DMS 273 treated with DMSO at 0.1 percent for 48 hours (cell line): ENCODE data around the gene LOXL3.
"Not testable (repeated sequence)": the region's sequence is repeated elsewhere in the genome, so short reads cannot be mapped to it uniquely, and the experiment has no call there.

Experiments
- DNase-seq: peaks from one replicate; lab custom pipeline; 2025; lab: John Stamatoyannopoulos, UW

LOXL3 gene

GRCh38 chr2:74572178-74572925 is 18.6 kb upstream of the LOXL3 start:
- no peak for DNase-seq

GRCh38 chr2:74571058-74571457 is 17.3 kb upstream of the LOXL3 start:
- DNase-seq = no peak

- DNase-seq = no peak
These were observed 15.9 kb upstream of the LOXL3 start for GRCh38 chr2:74569686-74570085.

- no peak for DNase-seq
These were observed 14.1 kb upstream of the LOXL3 start for GRCh38 chr2:74567881-74568280.

DNA sequence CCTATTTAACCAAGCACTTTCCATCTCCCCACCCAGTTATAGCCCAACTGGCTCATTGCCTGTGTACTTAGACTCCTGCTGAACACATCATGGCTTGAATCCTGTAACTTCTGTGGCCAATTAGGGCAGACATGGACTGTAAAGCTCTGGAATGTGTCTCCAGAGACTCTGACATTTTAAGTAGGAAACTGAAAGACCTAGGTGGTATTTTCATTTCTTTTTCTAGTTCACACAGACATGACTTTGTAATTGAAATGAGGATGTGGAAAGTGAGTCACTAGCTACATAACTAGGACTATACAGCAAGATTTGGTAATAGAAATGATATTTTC is 13.0 kb upstream of the LOXL3 start:
- no peak for DNase-seq

DNA sequence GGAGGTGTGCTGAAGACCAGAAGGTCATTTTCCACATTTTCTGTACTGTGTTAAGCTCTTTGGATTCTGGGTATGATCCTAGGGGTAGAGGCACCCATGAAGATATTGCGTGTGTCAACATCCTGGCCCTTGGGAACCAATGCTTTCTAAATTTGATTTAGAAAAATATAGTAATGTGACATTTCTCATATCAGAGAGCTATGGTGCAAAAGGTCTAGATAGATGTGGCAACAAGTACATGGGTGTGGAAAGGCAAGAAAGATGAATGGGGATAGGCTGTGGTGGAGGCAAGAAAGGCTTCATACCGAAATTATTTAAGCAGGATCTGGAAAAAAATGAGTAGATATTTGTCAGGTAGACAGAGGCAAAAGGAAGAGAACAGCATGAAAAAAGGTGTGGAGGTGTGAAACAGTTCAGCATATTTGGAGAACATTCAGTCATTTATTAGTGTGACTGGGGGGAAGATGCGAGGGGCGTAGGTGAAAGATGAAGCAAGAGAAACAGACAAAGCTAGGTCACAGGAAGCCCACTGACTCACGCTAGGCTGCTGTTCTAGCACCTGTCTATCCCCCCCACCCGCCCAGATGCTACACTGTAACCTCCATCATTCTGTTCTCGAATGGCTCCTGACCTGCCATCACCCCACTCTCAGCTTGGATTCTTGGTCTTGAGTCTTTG is 12.5 kb upstream of the LOXL3 start:
- no peak for DNase-seq

DNA sequence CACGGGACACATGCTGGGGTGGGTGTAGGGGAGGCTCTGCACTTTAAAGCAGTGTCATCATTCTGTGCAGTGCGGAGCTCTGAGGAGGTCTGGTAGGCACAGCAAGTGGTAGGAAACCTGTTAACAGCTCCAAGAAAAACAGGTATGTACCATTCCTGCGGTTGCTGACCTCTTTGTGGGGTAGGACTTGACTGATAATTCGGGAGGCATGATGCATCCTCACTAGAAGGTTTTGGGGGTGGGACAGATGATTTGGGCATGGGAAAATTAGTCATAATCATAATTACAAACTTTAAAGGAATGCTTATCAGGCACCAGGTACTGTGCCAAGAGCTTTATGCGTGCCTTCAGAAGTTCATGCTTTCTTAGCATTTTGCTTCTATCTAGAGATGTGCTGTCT is 10.5 kb upstream of the LOXL3 start:
- no peak for DNase-seq

GRCh38 chr2:74562126-74562775 is 8.5 kb upstream of the LOXL3 start:
- no peak for DNase-seq

DNA sequence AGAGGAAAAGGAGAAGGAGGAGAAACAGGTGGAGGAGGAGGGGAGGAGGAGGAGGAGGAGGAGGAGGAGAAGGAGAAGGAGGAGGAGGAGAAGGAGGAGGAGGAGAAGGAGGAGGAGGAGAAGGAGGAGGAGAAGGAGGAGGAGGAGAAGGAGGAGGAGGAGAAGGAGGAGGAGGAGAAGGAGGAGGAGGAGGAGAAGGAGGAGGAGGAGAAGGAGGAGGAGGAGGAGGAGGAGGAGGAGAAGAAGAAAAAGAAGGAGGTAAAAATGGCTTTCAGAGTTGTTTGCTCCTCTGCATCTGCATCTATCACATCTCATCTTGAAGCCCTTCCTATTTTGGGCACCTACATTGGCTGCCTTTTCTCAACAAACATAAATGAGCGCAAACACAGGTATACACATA is 7.3 kb upstream of the LOXL3 start:
- DNase-seq = not testable (repeated sequence)

DNA sequence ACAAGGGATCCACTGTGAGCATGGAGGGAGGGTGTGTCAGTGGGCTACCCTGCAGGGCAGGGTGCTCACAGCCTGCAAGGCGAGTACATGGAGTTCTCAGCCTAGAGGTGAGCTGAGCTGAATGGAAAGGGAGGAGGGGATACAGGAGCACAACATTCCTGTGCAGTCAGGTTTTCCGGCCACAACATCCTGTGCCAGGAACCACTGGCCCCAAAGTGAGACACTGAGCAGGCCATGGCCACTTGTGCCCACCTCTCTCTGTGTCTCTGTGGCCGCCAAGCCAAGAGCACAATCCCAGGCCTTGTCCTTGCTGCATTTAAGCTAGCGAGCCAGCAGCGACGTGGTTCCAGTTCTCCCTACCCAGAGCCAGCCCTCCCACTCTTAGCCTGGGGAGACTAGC is 6.8 kb upstream of the LOXL3 start:
- no peak for DNase-seq

DNA sequence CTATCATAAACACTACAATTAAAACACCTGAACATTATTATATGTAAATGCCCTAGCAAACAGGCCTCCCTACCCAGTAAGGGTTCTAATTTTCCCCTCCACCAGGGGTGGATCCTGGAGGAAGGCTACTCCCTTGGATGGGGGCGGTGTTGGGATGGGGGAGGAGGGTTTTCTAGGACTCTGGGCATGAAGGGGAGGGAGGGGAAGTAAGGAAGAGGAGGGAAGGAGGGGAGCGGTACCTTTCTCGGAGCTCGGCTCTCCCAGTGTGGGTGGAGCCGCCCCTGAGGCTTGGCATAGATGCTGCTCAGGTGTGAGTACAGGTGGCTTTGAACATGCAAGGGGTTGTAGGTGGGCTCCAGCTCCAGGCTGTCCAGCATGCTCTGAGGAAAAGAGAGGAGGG is 6.2 kb upstream of the LOXL3 start:
- no peak for DNase-seq

DNA sequence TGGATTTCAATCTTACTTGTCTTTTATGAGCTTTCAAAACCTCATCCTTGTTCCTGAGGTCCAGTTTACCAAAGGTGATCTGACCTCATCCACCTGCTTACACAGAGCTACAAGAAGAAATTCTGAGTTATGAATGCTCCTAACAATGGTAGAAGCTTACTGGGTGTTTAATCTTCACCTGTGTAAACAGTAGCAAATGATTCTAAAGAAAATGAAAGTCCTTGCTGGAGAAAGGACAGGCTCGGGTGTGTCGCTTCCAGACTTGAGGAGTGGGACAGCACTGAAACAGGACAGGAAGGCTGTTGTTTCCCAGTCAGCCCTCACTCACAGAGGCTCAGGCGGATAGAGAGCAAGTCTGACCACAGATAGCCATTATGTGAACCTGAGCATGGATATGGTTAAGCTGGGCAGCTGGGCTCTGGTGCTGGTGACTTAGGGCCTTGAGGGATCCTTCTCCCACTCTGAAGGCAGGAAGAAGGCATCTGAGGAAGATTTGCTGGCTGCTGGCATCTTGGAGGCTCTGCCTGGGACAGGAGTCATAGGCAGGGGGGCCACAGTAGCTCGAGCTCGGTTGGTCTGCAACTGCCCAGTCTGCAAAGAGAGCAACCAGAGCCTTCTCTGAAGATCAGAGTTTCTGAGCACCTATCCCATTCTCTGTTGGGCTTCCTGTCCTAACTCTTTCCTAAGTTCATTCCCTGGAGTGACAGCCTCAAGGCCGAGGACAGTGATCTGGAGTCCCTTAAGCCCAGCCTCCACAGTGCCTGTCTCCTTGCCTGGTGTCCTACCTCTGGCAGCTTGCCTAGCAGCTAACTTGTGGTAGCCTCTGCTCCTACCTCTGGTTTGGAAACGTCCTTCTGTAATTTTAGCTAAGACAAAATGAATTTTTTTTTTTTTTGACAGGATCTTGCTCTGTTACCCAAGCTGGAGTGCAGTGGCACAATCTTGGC is 4.8 kb upstream of the LOXL3 start:
- DNase-seq = no peak

DNA sequence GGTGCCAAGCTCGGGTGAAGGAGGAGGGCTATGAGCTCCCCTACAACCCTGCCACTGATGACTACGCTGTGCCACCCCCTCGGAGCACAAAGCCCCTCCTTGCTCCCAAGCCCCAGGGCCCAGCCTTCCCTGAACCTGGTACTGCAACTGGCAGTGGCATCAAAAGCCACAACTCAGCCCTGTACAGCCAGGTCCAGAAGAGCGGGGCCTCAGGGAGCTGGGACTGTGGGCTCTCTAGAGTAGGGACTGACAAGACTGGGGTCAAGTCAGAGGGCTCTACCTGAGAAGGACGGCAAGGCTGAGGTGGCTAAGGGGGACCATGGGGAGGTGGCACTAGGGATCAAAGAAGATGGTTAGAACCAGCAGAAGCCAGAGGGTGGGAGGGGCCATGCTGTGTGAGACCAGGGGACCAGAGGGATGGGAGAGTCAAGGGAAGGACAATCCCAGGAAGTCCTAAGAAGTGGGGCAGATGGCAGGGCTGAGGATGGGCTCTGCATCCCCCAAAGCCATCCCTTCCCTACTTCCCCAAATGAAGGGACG is 3.2 kb upstream of the LOXL3 start:
- no peak for DNase-seq

- no peak for DNase-seq
These were observed 2.4 kb upstream of the LOXL3 start for GRCh38 chr2:74556159-74556558.

GRCh38 chr2:74555610-74556103 is 1.9 kb upstream of the LOXL3 start:
- no peak for DNase-seq

DNA sequence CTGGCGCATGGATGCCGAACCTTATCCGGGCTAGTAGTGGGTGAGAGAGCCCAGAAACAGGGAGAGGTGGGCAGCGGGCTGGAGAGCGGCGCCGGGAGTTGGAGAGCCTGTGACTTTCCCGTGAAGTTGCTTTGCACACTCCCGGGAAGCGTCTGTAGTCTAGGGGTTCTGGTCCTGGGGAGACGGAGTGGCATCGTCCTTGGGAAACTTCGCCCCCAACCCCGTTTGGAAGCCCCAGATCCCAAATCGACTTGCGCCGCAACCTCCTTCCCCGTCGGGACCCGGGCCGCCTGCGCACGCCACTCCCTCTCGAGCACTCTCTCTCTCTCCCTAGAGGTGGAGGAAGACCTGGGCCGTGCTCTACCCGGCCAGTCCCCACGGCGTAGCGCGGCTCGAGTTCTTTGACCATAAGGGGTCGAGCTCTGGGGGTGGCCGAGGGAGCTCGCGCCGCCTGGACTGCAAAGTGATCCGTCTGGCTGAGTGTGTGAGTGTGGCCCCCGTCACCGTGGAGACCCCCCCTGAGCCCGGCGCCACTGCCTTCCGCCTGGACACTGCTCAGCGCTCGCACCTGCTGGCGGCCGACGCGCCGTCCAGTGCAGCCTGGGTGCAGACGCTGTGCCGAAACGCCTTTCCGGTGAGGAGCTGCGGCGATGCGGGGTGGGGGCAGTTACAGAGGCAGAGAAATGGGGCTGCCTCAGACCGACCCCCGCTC is 1.2 kb upstream of the LOXL3 start:
- DNase-seq = no peak

DNA sequence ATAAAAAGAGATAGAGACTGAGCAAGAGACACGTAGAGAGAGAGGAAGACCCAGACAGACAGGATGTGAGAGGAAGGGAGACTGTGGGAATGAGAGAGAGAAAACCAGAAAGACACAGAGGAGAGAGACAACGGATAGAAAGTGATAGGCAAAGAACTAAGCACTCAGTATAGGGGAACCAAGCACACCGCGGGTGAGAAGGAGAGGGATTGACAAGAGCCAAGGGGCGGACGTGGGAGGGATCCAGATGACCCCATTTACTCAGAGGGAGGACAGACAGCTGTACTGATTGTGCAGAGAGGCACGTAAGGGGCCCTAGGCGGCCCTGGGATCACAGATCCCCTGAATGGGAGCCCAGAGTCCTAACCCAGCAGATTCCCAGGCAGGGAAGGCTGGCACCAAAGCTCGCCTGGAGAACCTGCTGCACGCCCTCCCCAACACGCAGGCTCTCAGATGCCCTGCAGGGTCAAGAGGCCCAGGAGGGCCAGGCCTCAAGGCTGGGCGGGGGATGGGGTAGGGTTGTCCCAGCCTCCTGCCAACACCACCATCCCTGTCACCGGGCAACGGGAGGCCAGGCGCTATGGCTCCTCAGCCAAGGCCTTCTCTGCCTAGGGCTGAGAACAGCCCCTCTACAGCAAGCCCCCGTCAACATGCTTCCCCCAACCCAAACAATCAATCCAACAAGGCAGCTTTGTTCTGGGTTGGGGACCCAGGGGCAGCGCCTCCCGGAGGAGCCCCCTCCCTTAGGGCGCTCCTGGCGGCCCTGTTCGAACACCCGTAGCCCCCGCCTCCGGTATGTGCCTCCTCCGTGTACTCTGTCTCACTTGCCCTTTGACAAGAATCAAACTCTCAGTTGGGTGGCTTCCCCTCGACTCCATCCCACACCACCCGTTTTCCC is 579 bp downstream of the LOXL3 start:
- no peak for DNase-seq

DNA sequence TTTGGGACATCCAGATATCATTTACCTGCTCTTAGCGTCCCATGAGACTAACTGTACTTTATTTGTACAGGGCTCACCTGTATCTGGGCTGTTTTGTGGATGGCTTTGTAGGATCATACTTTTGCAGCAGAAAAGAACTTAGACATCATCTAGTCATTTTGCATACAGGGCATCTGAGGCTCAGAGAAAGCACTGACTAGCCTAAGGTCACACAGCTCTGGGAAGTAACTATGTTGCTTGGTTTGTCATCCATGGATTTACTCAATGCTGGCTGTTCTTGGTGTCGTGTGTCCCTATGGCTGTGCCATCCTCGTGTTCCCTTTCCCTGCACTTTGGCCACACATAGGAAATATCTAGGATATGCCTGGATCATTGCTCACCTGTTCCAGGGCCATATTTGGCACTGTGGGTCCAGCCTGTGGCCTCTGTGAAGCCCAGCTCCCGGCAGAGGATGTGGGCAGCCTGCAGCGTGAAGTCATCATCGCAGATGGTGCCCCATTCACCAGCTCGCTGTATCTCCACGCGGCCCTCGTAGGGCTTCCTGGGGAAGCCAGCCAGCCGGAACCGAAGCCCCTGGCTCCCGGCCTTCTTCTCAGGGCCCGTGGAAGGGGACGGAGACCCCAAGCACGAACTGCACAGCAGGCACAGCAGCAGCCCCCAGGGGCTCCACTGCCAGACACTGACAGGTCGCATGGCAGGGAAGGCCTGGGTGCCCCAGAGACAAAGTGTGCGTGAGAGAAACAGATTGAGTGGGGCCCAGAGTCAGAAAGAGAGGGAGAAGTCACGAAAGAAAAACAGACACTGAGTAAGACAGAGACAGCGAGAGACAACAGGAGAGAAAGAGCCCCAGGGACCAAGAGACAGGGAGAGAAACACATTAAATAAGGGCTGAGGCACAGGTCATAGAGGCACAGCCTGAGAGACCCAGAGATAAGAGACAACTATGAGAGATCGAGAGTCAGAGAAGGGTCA is 1.5 kb downstream of the LOXL3 start:
- DNase-seq = no peak

GRCh38 chr2:74551530-74551929 is 2.2 kb downstream of the LOXL3 start:
- DNase-seq = no peak
